Measurements from ENCODE around the gene SPTBN1.

SPTBN1 gene

DNA sequence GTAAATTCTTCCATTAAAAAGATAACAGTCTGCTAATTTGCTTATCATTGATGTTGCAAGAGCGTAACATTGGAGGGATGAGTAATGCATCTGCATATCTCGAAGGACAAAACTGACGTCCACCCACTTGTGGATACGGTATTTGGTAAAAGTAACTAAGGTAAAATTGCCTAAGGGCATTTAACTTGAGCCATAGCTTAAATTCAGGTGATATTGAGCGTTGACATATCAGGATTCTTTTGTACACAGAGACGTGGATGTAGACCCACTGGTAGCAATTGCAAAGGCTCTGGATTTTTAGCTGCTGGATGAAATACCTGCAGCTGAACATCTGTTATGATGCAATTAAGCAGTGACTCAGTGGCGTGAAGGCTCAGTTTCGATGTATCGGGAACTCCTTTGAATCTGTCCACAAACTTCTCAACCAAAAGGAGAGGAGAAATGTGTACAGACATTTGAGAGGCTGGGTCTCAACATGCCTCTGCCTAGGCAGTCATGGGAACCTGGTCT, 119.3 kb downstream of the SPTBN1 start:
- H3K4me1 ChIP-seq (ENCODE audit: control insufficient read depth, insufficient read depth, low read length): peaks cover 46% of the 10 kb centered on the region

DNA sequence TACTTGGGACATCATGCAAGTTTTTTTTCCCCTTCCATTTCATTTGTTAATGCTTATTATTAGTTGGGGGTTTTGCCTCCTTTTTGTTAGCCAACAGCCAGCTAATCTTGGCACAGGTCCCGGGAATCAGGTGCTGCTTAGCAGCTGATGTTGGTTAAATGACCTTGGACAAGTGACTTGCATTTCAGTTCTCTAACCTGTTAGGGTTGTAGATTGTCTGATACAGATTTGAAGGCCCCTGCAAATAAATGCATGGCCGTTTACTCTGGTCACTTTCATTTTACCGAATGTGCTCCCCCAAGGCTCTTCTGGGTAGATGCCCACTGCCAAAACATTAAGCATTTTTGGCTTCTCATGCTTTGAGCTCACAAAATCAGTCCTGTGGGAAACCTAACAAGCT, 120.9 kb downstream of the SPTBN1 start:
- Histone ChIP-seq H3K4me3 (ENCODE audit: low read depth, low read length) (no peak overlapping the region), H3K27me3 (ENCODE audit: control insufficient read depth, insufficient read depth, low read length) (no peaks in the 10 kb centered on the region), H3K9me3 (ENCODE audit: control insufficient read depth, insufficient read depth, low read length) (no peaks in the 10 kb centered on the region), H3K9ac (ENCODE audit: low read depth, low read length) (no peak overlapping the region), H3K36me3 (ENCODE audit: control insufficient read depth, insufficient read depth, low read length) (no peaks in the 10 kb centered on the region), H3K4me1 (ENCODE audit: control insufficient read depth, insufficient read depth, low read length) (peaks cover 44% of the 10 kb centered on the region)

More for the DNA sequence above, 119.3 kb downstream of the SPTBN1 start:
- no peaks in the 10 kb centered on the region for H3K27me3 ChIP-seq (ENCODE audit: control insufficient read depth, insufficient read depth, low read length)
- H3K36me3 ChIP-seq (ENCODE audit: control insufficient read depth, insufficient read depth, low read length): no peaks in the 10 kb centered on the region
- no peak overlapping the region for H3K4me3 ChIP-seq (ENCODE audit: low read depth, low read length)
- H3K9ac ChIP-seq (ENCODE audit: low read depth, low read length): no peak overlapping the region
- H3K9me3 ChIP-seq (ENCODE audit: control insufficient read depth, insufficient read depth, low read length): no peaks in the 10 kb centered on the region

DNA sequence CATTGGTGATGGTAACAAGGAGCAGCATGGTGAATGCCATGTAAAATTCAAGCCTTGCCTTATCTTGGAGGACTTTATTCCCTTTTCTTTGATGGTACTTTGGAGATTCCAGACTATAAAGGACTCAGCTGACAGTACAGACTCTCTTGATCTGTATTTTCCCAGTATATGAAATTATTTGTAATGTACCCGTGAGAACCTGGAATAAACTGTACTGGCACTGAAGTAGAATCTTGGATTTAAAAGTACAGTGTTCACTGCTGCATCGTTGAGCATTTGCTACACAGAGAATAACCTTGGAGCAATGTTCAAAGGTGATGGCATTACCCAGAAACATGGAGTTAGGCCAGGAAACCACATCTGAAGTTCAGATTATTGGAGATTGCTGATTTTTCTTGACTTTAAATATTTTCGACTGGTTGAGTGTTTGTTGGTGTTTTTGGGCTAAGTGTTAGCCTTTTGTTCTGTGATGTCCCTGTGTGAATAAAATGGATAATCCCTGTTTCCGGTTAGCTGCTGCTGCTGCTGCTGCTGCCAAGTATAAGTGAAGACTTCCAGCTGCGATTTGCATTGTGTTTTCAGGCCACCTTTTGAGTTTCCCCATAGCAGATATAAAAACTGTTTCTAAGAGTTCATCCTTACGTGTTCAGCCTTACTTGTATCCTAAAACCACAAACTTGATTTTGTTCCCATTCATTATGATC, 122.0 kb downstream of the SPTBN1 start:
- Histone ChIP-seq H3K9ac (ENCODE audit: low read depth, low read length) (no peak overlapping the region), H3K9me3 (ENCODE audit: control insufficient read depth, insufficient read depth, low read length) (no peaks in the 10 kb centered on the region), H3K27me3 (ENCODE audit: control insufficient read depth, insufficient read depth, low read length) (no peaks in the 10 kb centered on the region), H3K4me3 (ENCODE audit: low read depth, low read length) (no peak overlapping the region), H3K36me3 (ENCODE audit: control insufficient read depth, insufficient read depth, low read length) (no peaks in the 10 kb centered on the region), H3K4me1 (ENCODE audit: control insufficient read depth, insufficient read depth, low read length) (peaks cover 41% of the 10 kb centered on the region)

DNA sequence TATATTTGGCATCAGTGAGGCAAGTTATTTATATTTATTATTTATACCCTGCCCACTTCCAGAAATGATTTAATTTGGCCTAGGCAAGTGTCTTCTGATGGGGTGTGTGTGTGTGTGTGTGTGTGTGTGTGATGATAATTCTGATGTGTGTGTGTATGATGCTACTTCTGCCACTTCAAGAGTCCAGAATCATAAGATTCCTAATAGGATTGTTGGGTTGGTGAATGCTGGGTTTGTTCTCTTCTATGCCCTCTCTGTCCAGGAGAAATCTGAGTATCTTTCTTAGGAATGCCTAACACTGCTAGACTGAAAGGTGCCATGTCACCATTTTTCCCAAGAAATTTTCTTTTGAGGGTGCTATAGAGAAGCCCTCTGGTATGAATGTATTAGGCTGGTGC, 122.5 kb downstream of the SPTBN1 start:
- H3K4me3 ChIP-seq (ENCODE audit: low read depth, low read length): no peak overlapping the region
- no peaks in the 10 kb centered on the region for H3K27me3 ChIP-seq (ENCODE audit: control insufficient read depth, insufficient read depth, low read length)
- peaks cover 36% of the 10 kb centered on the region for H3K4me1 ChIP-seq (ENCODE audit: control insufficient read depth, insufficient read depth, low read length)
- H3K9ac ChIP-seq (ENCODE audit: low read depth, low read length): no peak overlapping the region
- no peaks in the 10 kb centered on the region for H3K36me3 ChIP-seq (ENCODE audit: control insufficient read depth, insufficient read depth, low read length)
- H3K9me3 ChIP-seq (ENCODE audit: control insufficient read depth, insufficient read depth, low read length): no peaks in the 10 kb centered on the region

DNA sequence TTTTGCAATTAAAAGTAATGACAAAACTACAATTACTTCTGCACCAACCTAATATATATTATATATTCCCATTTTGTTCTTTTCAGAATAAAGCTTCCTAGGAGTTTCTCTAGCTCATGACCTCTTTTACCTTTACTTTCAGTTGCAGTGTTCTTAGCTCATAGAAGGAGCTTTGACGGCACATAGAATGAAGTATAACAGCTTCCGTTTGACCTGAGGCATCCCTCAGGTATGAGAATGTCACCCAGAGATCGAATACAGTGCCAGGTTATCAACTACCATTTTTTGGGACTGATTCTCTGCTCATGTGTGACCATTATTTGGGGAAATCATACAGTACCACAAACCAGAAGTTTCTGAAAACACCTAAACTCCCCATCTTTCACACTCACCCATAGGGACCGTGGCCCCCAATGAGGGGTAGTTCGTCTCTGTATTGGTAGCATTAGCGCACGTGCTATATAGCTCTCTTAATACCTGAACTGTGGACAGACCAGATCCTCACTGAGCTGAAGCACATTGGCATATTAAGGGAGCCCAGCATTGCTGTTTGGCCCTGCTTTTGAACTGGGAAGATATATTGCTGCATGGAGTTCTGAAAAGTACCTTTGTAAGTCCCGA, 123.0 kb downstream of the SPTBN1 start:
- Histone ChIP-seq H3K9me3 (ENCODE audit: control insufficient read depth, insufficient read depth, low read length) (no peaks in the 10 kb centered on the region), H3K27me3 (ENCODE audit: control insufficient read depth, insufficient read depth, low read length) (no peaks in the 10 kb centered on the region), H3K4me1 (ENCODE audit: control insufficient read depth, insufficient read depth, low read length) (peaks cover 31% of the 10 kb centered on the region), H3K4me3 (ENCODE audit: low read depth, low read length) (no peak overlapping the region), H3K36me3 (ENCODE audit: control insufficient read depth, insufficient read depth, low read length) (no peaks in the 10 kb centered on the region), H3K9ac (ENCODE audit: low read depth, low read length) (no peak overlapping the region)

DNA sequence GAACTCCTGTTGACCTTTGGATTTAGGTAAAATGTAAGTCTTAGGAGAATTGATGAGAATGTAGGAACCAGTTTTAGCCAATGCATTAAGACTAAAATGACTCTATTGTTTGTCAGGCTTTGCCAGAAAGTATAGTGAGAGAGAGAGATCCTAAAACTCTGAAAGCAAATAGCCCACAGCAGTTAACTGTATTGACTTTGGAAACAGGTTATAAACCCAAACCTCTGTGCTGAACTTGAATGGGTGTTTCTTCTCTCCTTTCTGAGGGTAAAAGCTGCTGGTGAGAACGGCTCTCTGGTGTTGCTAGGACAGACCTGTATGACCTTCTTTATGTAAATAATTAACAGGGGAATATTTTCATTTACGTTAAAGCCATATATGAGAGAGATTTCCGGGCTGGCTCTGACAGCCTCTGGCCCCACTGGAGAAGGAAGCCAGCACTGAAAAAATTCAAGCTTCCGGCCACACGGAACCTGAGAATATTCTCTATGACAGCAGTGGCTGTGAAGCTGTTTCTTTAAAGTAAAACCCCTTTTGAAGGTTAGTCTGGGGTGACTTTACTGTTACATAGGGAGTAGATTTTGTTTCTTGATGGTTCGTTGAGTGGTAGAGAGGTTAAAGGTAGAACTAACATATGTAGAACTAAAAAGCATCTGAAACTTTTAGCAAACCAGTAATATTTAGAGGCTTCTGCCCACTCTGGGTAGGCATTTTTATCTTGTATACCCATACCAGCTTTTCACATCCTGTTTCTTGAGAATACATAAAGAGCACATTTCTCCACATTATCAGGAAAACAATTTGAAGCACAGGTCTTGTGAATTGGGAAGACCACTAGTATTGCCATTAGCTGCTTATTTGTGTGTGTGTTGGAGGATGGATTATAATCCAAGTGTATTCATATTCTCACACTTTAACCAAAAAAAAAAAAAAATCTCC, 123.8 kb downstream of the SPTBN1 start:
- Histone ChIP-seq H3K4me1 (ENCODE audit: control insufficient read depth, insufficient read depth, low read length) (peaks cover 27% of the 10 kb centered on the region), H3K4me3 (ENCODE audit: low read depth, low read length) (no peak overlapping the region), H3K9me3 (ENCODE audit: control insufficient read depth, insufficient read depth, low read length) (no peaks in the 10 kb centered on the region), H3K36me3 (ENCODE audit: control insufficient read depth, insufficient read depth, low read length) (no peaks in the 10 kb centered on the region), H3K27me3 (ENCODE audit: control insufficient read depth, insufficient read depth, low read length) (no peaks in the 10 kb centered on the region), H3K9ac (ENCODE audit: low read depth, low read length) (no peak overlapping the region)

DNA sequence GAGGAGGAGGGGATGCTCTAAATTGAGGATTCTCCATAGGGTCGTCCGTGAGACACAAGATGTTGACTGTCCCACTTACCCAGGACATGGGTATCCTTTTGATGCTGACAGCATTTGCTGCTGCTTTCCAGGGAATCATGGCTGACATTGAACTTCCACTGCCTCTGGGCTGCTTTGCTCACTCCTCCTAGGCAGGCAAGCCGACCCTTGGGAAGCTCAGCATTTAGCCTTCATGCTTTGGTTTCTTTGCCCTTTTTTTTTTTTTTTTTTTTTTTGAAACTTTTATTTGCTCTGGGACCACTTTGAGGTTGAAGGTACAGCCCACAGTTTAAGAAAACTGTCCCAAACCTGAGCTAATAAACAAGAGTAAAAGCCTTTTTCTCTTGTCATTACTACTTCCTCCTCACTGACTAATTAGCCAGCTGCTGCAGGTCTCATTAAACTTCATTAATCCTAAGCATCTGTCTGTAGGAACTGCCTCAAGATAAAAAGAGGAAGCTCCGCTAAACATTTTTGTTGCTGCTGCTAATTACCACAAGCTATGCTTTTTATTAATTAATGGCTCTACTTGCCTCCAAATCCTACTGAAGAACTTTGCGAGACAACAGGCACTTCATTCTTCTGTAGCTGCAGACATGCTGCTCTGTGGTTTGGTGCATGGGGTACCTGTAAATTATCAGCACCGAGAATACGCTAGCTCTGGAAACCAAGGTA, 125.4 kb downstream of the SPTBN1 start:
- H3K9ac ChIP-seq (ENCODE audit: low read depth, low read length): no peak overlapping the region
- H3K4me3 ChIP-seq (ENCODE audit: low read depth, low read length): no peak overlapping the region
- peaks cover 26% of the 10 kb centered on the region for H3K4me1 ChIP-seq (ENCODE audit: control insufficient read depth, insufficient read depth, low read length)
- no peaks in the 10 kb centered on the region for H3K27me3 ChIP-seq (ENCODE audit: control insufficient read depth, insufficient read depth, low read length)
- no peaks in the 10 kb centered on the region for H3K36me3 ChIP-seq (ENCODE audit: control insufficient read depth, insufficient read depth, low read length)
- no peaks in the 10 kb centered on the region for H3K9me3 ChIP-seq (ENCODE audit: control insufficient read depth, insufficient read depth, low read length)

DNA sequence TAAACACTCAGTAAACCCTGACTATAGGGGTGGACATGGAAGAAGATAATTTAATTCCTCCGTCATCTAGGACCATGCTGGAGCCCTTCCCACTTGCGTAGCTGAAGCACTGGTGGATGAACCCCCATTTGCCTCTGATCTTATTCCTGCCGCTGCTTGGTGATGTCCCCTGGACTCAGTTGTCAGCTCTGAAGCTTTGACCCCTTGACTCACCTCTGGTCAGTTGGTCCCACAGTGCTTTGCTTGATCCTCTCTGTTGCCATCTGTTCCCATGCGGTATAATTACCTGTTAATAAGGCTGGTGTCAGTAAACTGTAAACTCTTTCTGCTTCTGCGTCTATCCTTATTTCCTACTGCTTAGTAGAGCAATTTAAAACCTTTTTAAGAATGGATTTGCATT, 126.9 kb downstream of the SPTBN1 start:
- Histone ChIP-seq H3K9ac (ENCODE audit: low read depth, low read length) (no peak overlapping the region), H3K9me3 (ENCODE audit: control insufficient read depth, insufficient read depth, low read length) (no peaks in the 10 kb centered on the region), H3K4me3 (ENCODE audit: low read depth, low read length) (no peak overlapping the region), H3K4me1 (ENCODE audit: control insufficient read depth, insufficient read depth, low read length) (peaks cover 20% of the 10 kb centered on the region), H3K27me3 (ENCODE audit: control insufficient read depth, insufficient read depth, low read length) (no peaks in the 10 kb centered on the region), H3K36me3 (ENCODE audit: control insufficient read depth, insufficient read depth, low read length) (no peaks in the 10 kb centered on the region)

DNA sequence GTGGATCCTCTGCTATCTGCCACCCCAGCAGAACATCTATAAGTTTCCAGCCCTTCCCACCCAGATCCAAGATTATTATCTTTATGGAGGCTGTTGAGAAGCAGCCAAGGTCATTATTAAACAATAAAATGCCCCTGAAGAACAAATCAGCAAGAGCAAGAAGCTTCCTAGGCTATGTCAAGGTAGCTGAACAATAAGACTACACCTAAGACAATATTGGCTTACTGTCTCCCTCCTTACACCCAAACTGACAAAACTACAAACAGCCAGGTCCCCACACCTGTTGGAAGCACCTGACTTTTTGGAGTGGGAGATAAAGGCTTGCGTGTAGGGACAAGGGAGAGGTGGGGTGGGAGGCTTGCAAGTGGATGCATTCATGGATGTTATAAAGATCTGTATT, 128.5 kb downstream of the SPTBN1 start:
- H3K9me3 ChIP-seq (ENCODE audit: control insufficient read depth, insufficient read depth, low read length): no peaks in the 10 kb centered on the region
- no peak overlapping the region for H3K9ac ChIP-seq (ENCODE audit: low read depth, low read length)
- H3K36me3 ChIP-seq (ENCODE audit: control insufficient read depth, insufficient read depth, low read length): no peaks in the 10 kb centered on the region
- no peaks in the 10 kb centered on the region for H3K27me3 ChIP-seq (ENCODE audit: control insufficient read depth, insufficient read depth, low read length)
- H3K4me1 ChIP-seq (ENCODE audit: control insufficient read depth, insufficient read depth, low read length): peaks cover 21% of the 10 kb centered on the region
- no peak overlapping the region for H3K4me3 ChIP-seq (ENCODE audit: low read depth, low read length)

DNA sequence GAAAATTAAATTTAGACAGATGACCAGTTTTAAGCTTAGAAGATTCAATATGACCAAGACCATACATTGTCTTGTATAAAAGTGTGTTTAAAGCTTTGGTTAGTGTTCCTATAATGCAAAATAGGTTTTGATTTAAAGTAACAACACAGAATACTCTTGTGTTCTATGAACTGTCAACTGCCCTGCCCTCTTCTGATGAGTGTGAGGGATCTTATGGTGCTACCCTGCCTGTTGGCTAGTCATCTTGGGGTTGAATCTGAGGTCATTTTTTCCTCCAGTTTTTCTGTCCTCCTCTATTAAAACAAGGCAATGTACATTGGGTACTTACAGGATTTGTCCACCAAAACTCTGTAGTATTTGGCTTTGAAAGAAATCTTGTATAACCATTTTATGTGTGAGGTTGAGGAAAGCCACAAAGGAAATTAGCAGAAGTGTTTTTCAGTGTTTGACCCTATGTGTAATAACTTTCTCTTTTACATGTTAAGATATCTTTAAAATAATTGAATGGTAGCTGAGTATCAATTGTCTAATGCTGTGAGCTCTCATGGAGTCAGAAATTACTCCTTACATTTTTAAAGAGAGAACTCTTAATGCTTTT, 129.1 kb downstream of the SPTBN1 start:
- H3K9me3 ChIP-seq (ENCODE audit: control insufficient read depth, insufficient read depth, low read length): no peaks in the 10 kb centered on the region
- H3K36me3 ChIP-seq (ENCODE audit: control insufficient read depth, insufficient read depth, low read length): no peaks in the 10 kb centered on the region
- H3K4me1 ChIP-seq (ENCODE audit: control insufficient read depth, insufficient read depth, low read length): peaks cover 21% of the 10 kb centered on the region
- no peaks in the 10 kb centered on the region for H3K27me3 ChIP-seq (ENCODE audit: control insufficient read depth, insufficient read depth, low read length)
- H3K4me3 ChIP-seq (ENCODE audit: low read depth, low read length): no peak overlapping the region
- H3K9ac ChIP-seq (ENCODE audit: low read depth, low read length): no peak overlapping the region

DNA sequence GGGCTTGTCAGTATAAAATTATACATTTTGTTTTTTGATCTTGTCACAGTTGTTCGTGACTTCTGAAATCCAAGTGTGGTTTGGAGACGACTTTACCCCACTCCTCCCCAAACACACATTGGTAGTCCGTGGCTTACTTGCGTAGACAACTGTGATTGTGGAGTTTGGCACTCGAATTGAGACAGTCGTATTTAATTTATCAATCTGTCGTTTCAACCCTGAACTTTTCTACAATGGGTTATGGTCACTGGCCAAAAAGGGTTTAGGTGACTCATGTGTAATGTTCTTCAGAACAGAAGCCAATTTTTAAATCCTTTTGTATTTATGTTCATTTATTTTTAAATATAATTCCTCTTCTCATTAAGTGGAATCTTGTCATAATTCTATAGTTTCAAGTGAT, 129.9 kb downstream of the SPTBN1 start:
- no peak overlapping the region for H3K9ac ChIP-seq (ENCODE audit: low read depth, low read length)
- H3K36me3 ChIP-seq (ENCODE audit: control insufficient read depth, insufficient read depth, low read length): no peaks in the 10 kb centered on the region
- peaks cover 21% of the 10 kb centered on the region for H3K4me1 ChIP-seq (ENCODE audit: control insufficient read depth, insufficient read depth, low read length)
- no peak overlapping the region for H3K4me3 ChIP-seq (ENCODE audit: low read depth, low read length)
- H3K27me3 ChIP-seq (ENCODE audit: control insufficient read depth, insufficient read depth, low read length): no peaks in the 10 kb centered on the region
- H3K9me3 ChIP-seq (ENCODE audit: control insufficient read depth, insufficient read depth, low read length): no peaks in the 10 kb centered on the region
